SK-N-SH treated with all-trans-retinoic acid at 6 μM for 48 hours (cell line): ENCODE data around the gene POLR2A.

Experiments used
- ATAC-seq: fragments of 200-7000 bp; cut with Tn5 transposase; 3 replicates; pipeline ENCODE4 v1.9.1; 2020; ENCODE audit warnings: mild to moderate bottlenecking, moderate library complexity
- ARNTL ChIP-seq: fragments of 450-650 bp; formaldehyde crosslinking; IDR thresholded peaks from 2 replicates; pipeline ENCODE4 v1.5.0; 2020; ENCODE audit warnings: low read depth, mild to moderate bottlenecking, moderate library complexity, borderline replicate concordance
- BACH2 ChIP-seq: fragments of 250-450 bp; sonication (Bioruptor Pico); IDR thresholded peaks from 2 replicates; pipeline ENCODE4 v1.9.0; 2021; ENCODE audit warnings: mild to moderate bottlenecking, borderline replicate concordance
- CSDC2 ChIP-seq: fragments of 250-450 bp; sonication (Bioruptor Pico); IDR thresholded peaks from 2 replicates; pipeline ENCODE4 v1.5.0; 2020; ENCODE audit warnings: mild to moderate bottlenecking, moderate library complexity
- ESRRG ChIP-seq: fragments of 250-450 bp; sonication (Bioruptor Pico); IDR thresholded peaks from 2 replicates; pipeline ENCODE4 v1.6.1; 2021; ENCODE audit warnings: mild to moderate bottlenecking
- GLIS3 ChIP-seq: fragments of 250-450 bp; sonication (Bioruptor Pico); IDR thresholded peaks from 2 replicates; pipeline ENCODE4 v1.5.0; 2020; ENCODE audit warnings: mild to moderate bottlenecking, moderate library complexity
- ISL1 ChIP-seq: fragments of 250-450 bp; sonication (Bioruptor Pico); IDR thresholded peaks from 2 replicates; pipeline ENCODE4 v2.1.2; 2022; ENCODE audit warnings: mild to moderate bottlenecking, moderate library complexity
- OSR1 ChIP-seq: fragments of 250-450 bp; sonication (Bioruptor Pico); IDR thresholded peaks from 2 replicates; pipeline ENCODE4 v1.8.0; 2022; ENCODE audit warnings: moderate library complexity, mild to moderate bottlenecking, inconsistent platforms
- PPARA ChIP-seq: fragments of 250-450 bp; sonication (Bioruptor Pico); IDR thresholded peaks from 2 replicates; pipeline ENCODE4 v1.5.0; 2020; ENCODE audit warnings: mild to moderate bottlenecking, borderline replicate concordance
- RARB ChIP-seq: fragments of 250-450 bp; sonication (Bioruptor Pico); IDR thresholded peaks from 2 replicates; pipeline ENCODE4 v1.8.0; 2021; ENCODE audit warnings: mild to moderate bottlenecking, moderate library complexity
- TCF4 ChIP-seq: fragments of 250-450 bp; sonication (Bioruptor Pico); IDR thresholded peaks from 2 replicates; pipeline ENCODE4 v1.8.0; 2021; ENCODE audit warnings: mild to moderate bottlenecking, moderate library complexity, borderline replicate concordance
- TOX ChIP-seq: fragments of 250-450 bp; sonication (Bioruptor Pico); IDR thresholded peaks from 2 replicates; pipeline ENCODE4 v1.8.0; 2021; ENCODE audit warnings: mild to moderate bottlenecking, moderate library complexity, borderline replicate concordance
- ZC3H10 ChIP-seq: fragments of 250-450 bp; sonication (Bioruptor Pico); IDR thresholded peaks from 2 replicates; pipeline ENCODE4 v1.5.1; 2021; ENCODE audit warnings: mild to moderate bottlenecking, moderate library complexity
- ZFP3 ChIP-seq: fragments of 250-450 bp; sonication (Bioruptor Pico); IDR thresholded peaks from 2 replicates; pipeline ENCODE4 v1.5.0; 2020; ENCODE audit warnings: mild to moderate bottlenecking, moderate library complexity
- ZFP30 ChIP-seq: fragments of 450-650 bp; formaldehyde crosslinking; IDR thresholded peaks from 2 replicates; pipeline ENCODE4 v1.5.0; 2022; ENCODE audit warnings: mild to moderate bottlenecking, moderate library complexity
- ZNF565 ChIP-seq: fragments of 450-650 bp; formaldehyde crosslinking; conservative IDR thresholded peaks from 2 replicates; pipeline ENCODE4 v1.5.0; 2020; ENCODE audit warnings: low read depth, mild to moderate bottlenecking, moderate library complexity
- ZNF70 ChIP-seq: fragments of 450-650 bp; formaldehyde crosslinking; IDR thresholded peaks from 2 replicates; pipeline ENCODE4 v1.5.0; 2020; ENCODE audit warnings: mild to moderate bottlenecking, moderate library complexity
- ZNF8 ChIP-seq: fragments of 450-650 bp; formaldehyde crosslinking; IDR thresholded peaks from 2 replicates; pipeline ENCODE4 v1.5.0; 2020; ENCODE audit warnings: mild to moderate bottlenecking, moderate library complexity
- TF ChIP-seq, protein P1 (sequence below): fragments of 250-450 bp; sonication (Bioruptor Pico); IDR thresholded peaks from 2 replicates; pipeline ENCODE4 v1.5.1; 2020; ENCODE audit warnings: low read depth, mild to moderate bottlenecking, moderate library complexity
- TF ChIP-seq, protein P2 (sequence below): fragments of 250-450 bp; sonication (Bioruptor Pico); IDR thresholded peaks from 2 replicates; pipeline ENCODE4 v1.5.1; 2021; ENCODE audit warnings: mild to moderate bottlenecking, moderate library complexity
- TF ChIP-seq, protein P3 (sequence below): fragments of 250-450 bp; sonication (Bioruptor Pico); IDR thresholded peaks from 2 replicates; pipeline ENCODE4 v1.8.0; 2021; ENCODE audit warnings: low read depth, mild to moderate bottlenecking, moderate library complexity, borderline replicate concordance
- TF ChIP-seq, protein P4 (sequence below): fragments of 250-450 bp; sonication (Bioruptor Pico); IDR thresholded peaks from 2 replicates; pipeline ENCODE4 v1.5.0; 2020; ENCODE audit warnings: mild to moderate bottlenecking, moderate library complexity

POLR2A gene

DNA sequence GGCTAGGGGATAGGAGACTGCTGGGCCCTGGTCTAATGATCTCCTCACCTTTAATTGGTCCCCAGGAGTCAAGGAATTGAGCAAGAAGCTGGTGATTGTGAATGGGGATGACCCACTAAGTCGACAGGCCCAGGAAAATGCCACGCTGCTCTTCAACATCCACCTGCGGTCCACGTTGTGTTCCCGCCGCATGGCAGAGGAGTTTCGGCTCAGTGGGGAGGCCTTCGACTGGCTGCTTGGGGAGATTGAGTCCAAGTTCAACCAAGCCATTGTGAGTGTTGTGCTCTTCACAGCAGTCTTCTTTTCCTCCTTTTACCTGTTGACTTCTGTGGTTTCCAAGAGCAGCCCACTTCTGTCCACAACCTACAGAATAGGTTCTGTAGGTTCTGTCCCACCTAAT lies 19.4 kb downstream of the POLR2A start:
- TF ChIP-seq CSDC2 (CRISPR knock-in tag), result no peak
- no peak for TF ChIP-seq ZFP30 (CRISPR knock-in tag)
- TF ChIP-seq ARNTL (CRISPR knock-in tag), result no peak
- TF ChIP-seq, protein P1, sequence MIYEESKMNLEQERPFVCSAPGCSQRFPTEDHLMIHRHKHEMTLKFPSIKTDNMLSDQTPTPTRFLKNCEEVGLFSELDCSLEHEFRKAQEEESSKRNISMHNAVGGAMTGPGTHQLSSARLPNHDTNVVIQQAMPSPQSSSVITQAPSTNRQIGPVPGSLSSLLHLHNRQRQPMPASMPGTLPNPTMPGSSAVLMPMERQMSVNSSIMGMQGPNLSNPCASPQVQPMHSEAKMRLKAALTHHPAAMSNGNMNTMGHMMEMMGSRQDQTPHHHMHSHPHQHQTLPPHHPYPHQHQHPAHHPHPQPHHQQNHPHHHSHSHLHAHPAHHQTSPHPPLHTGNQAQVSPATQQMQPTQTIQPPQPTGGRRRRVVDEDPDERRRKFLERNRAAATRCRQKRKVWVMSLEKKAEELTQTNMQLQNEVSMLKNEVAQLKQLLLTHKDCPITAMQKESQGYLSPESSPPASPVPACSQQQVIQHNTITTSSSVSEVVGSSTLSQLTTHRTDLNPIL (CRISPR knock-in tag), result no peak
- no peak for TF ChIP-seq TOX (CRISPR knock-in tag)
- TF ChIP-seq, protein P2, sequence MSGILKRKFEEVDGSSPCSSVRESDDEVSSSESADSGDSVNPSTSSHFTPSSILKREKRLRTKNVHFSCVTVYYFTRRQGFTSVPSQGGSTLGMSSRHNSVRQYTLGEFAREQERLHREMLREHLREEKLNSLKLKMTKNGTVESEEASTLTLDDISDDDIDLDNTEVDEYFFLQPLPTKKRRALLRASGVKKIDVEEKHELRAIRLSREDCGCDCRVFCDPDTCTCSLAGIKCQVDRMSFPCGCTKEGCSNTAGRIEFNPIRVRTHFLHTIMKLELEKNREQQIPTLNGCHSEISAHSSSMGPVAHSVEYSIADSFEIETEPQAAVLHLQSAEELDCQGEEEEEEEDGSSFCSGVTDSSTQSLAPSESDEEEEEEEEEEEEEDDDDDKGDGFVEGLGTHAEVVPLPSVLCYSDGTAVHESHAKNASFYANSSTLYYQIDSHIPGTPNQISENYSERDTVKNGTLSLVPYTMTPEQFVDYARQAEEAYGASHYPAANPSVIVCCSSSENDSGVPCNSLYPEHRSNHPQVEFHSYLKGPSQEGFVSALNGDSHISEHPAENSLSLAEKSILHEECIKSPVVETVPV (CRISPR knock-in tag), result no peak
- TF ChIP-seq ZNF8 (CRISPR knock-in tag), result no peak
- TF ChIP-seq BACH2 (CRISPR knock-in tag), result no peak
- no peak for TF ChIP-seq ISL1 (CRISPR knock-in tag)
- no peak for TF ChIP-seq ESRRG (CRISPR knock-in tag)
- TF ChIP-seq, protein P3, sequence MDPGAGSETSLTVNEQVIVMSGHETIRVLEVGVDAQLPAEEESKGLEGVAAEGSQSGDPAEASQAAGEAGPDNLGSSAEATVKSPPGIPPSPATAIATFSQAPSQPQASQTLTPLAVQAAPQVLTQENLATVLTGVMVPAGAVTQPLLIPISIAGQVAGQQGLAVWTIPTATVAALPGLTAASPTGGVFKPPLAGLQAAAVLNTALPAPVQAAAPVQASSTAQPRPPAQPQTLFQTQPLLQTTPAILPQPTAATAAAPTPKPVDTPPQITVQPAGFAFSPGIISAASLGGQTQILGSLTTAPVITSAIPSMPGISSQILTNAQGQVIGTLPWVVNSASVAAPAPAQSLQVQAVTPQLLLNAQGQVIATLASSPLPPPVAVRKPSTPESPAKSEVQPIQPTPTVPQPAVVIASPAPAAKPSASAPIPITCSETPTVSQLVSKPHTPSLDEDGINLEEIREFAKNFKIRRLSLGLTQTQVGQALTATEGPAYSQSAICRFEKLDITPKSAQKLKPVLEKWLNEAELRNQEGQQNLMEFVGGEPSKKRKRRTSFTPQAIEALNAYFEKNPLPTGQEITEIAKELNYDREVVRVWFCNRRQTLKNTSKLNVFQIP, result no peak
- TF ChIP-seq ZC3H10 (CRISPR knock-in tag), result no peak
- no peak for TF ChIP-seq ZNF565
- TF ChIP-seq GLIS3 (CRISPR knock-in tag), result no peak
- ATAC-seq, result no peak

DNA sequence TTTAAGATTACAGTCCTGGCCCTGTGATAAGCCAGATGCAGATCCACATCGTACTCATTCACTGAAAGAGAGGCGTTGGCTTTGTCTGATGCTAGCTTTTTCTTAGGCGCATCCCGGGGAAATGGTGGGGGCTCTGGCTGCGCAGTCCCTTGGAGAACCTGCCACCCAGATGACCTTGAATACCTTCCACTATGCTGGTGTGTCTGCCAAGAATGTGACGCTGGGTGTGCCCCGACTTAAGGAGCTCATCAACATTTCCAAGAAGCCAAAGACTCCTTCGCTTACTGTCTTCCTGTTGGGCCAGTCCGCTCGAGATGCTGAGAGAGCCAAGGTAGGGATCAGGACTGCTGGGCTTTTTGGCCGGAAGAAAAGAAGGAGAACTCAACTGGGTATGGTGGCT lies 24.0 kb downstream of the POLR2A start:
- TF ChIP-seq BACH2 (CRISPR knock-in tag) (no peak), ZNF70 (CRISPR knock-in tag) (no peak), TCF4 (CRISPR knock-in tag) (no peak), OSR1 (CRISPR knock-in tag) (no peak)
- TF ChIP-seq, protein P3, result no peak
- TF ChIP-seq, all 23 proteins: peak for 0
- ATAC-seq, result no peak

DNA sequence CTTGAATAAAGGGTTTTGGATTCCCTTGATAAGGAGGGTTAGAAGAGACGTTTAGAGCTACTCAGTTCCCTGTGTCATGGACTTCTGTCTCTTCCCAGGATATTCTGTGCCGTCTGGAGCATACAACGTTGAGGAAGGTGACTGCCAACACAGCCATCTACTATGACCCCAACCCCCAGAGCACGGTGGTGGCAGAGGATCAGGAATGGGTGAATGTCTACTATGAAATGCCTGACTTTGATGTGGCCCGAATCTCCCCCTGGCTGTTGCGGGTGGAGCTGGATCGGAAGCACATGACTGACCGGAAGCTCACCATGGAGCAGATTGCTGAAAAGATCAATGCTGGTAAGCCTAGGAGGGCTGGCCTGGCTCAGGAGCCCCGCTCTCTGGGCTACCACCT lies 24.7 kb downstream of the POLR2A start:
- no peak for ATAC-seq
- TF ChIP-seq ISL1 (CRISPR knock-in tag), result no peak
- no peak for TF ChIP-seq ZNF565

DNA sequence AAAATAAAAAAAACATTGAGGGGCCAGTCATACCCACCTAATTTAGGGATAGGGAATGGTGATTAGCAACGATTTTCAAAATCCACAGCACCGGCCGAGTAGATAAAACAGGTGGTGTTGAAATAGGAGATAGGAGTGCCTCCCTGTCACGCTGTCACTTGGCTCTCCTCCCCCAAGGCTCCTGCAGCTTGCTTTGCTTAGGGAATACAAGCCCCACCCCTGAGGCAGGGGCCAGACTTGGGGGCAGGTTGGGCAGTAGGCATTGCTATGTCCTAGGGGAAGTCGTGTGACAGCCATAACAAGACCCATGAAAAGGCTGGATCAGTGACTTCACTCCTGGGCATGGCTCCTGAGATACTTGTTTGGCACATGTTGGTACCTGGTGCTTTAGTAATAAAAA lies 25.8 kb downstream of the POLR2A start:
- TF ChIP-seq, protein P4, sequence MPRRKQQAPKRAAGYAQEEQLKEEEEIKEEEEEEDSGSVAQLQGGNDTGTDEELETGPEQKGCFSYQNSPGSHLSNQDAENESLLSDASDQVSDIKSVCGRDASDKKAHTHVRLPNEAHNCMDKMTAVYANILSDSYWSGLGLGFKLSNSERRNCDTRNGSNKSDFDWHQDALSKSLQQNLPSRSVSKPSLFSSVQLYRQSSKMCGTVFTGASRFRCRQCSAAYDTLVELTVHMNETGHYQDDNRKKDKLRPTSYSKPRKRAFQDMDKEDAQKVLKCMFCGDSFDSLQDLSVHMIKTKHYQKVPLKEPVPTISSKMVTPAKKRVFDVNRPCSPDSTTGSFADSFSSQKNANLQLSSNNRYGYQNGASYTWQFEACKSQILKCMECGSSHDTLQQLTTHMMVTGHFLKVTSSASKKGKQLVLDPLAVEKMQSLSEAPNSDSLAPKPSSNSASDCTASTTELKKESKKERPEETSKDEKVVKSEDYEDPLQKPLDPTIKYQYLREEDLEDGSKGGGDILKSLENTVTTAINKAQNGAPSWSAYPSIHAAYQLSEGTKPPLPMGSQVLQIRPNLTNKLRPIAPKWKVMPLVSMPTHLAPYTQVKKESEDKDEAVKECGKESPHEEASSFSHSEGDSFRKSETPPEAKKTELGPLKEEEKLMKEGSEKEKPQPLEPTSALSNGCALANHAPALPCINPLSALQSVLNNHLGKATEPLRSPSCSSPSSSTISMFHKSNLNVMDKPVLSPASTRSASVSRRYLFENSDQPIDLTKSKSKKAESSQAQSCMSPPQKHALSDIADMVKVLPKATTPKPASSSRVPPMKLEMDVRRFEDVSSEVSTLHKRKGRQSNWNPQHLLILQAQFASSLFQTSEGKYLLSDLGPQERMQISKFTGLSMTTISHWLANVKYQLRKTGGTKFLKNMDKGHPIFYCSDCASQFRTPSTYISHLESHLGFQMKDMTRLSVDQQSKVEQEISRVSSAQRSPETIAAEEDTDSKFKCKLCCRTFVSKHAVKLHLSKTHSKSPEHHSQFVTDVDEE, result no peak
- TF ChIP-seq ZFP3 (CRISPR knock-in tag), result no peak
- TF ChIP-seq, protein P3, result no peak
- TF ChIP-seq ZC3H10 (CRISPR knock-in tag), result no peak
- no peak for TF ChIP-seq CSDC2 (CRISPR knock-in tag)
- no peak for TF ChIP-seq TOX (CRISPR knock-in tag)
- TF ChIP-seq BACH2 (CRISPR knock-in tag), result no peak
- no peak for TF ChIP-seq PPARA
- no peak for TF ChIP-seq RARB (CRISPR knock-in tag)
- TF ChIP-seq ARNTL (CRISPR knock-in tag), result no peak
- ATAC-seq, result no peak
